Pancreas (tissue), 10 donors: ENCODE measurements around the gene FOSL1. TPM values are rescaled to one million over a fixed set of nuclear protein-coding genes. Genes with fewer than 3 reads are reported as not detected.
A peak's percentile ranks its signal among the peaks of the same experiment; 100 is the strongest.

ENCODE experiments used
- ATAC-seq, 4 donors: fragments of 200-7000 bp; cut with Tn5 transposase; one replicate each; pipeline versions ENCODE4 v1.8.0 to v1.9.1; 2020; ENCODE audit warnings: mild to moderate bottlenecking in 4 of 4, moderate library complexity in 4 of 4
- DNase-seq, 6 donors: peaks; one replicate each; pipeline ENCODE4 v3.0.0-alpha.2; 2020
- FAIRE-seq: peaks from 2 replicates; lab custom pipeline; 2012; peaks lifted over from hg19 to GRCh38; lab: Jason Lieb, UNC
- H3K27ac ChIP-seq, 4 donors: fragments of 200-600 bp; sonication (generic); 1 replicate in 3 of 4; 2 replicates in 1 of 4; pipeline versions ENCODE4 v1.5.0 to v1.8.0; 2020
- H3K27me3 ChIP-seq, 4 donors: fragments of 200-600 bp; one replicate each; pipeline ENCODE4 v1.8.0; 2021
- H3K36me3 ChIP-seq, 3 donors: fragments of 200-600 bp; sonication (generic) in 1 of 3; one replicate each; pipeline versions ENCODE4 v1.5.0 to v1.8.0; 2020 to 2021
- H3K4me1 ChIP-seq, 3 donors: fragments of 200-600 bp; one replicate each; pipeline ENCODE4 v1.8.0; 2021
- H3K4me3 ChIP-seq, 4 donors: fragments of 200-600 bp; sonication (generic) in 2 of 4; one replicate each; pipeline versions ENCODE4 v1.5.0 to v1.8.0; 2020 to 2021
- H3K9me3 ChIP-seq, 4 donors: fragments of 200-600 bp; one replicate each; pipeline ENCODE4 v1.8.0; 2021
- WGBS, 2 donors: extraction: QIAGEN DNeasy Blood & Tissue Kit; methylation state at CpG; one replicate each; pipeline ENCODE4 v1.1.7; 2013; 5-methylcytosine and 5-hydroxymethylcytosine counted together
- intact Hi-C, 3 donors: fragments of 100-400 bp; cut with DNase I; formaldehyde crosslinking; loops; one replicate each; pipeline versions ENCODE4 v1.11.1 to v1.14.2; 2022
- polyA plus RNA-seq, 2 donors: library from polyadenylated mRNA; stranded (reverse); fragments of 200-250 nt; gene quantifications; one replicate each; pipeline ENCODE4 v1.2.3, GENCODE V29; 2013
- total RNA-seq, 6 donors: library from RNA; stranded (reverse); fragmentation: NEBNext Ultra II Directional in 4 of 6; extraction: Animal tissue kit (Norgen Biotek cat#: 25700) in 4 of 6; gene quantifications; one replicate each; pipeline versions ENCODE4 v1.2.1 to v1.2.4, GENCODE V29; 2021 to 2023
- TF ChIP-seq, protein P1 (sequence below), 4 donors: fragments of 200-600 bp; sonication (generic) in 3 of 4; IDR thresholded peaks; one replicate each; pipeline versions ENCODE4 v1.5.0 to v1.8.0; 2021; ENCODE audit warnings: antibody characterized with exemption in 4 of 4
- donor health status: healthy with polysubstance abuse.
- donor health status: DM: no; HTN: no; CAD: no; lungs with moderate emphysema.
- donor health status: DM: no; HTN: no; CAD: no.
- donor health status: control.
- donor health status: control.
- donor health status: Bipolar disorder and iron deficiency.
- donor health status: DM: yes; HTN: yes; CAD: no.
- donor health status: DM: no; HTN: no; CAD: no.
- donor health status: DM: no; HTN: no; CAD: no.
- donor health status: DM: yes; HTN: yes; CAD: no.

The FOSL1 gene
- total and polyA plus RNA-seq, 8 donors: 0.19 to 4.3 (median 0.69) TPM

DNA sequence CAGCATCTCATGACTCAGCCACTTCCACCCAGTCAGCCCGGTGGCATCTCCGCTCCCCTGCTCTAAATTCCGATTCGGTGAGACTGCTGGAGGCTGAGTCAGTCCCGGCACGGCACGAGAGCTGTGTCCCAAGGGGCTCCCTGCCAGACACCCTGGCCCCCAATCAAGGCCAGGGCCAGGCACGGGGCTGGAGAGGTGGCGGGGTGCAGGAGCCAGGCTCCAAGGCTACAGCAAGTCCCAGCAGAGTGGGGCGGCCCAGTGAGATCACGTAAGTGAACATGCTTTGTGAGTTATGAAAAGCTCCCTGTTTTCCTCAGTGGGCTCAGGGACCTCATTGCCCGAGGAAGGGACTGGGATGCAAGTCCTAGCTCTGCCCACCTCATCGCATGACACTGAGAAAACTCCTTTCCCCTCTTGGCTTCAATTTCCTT, 15.6 kb upstream of the FOSL1 start:
- WGBS, 2 donors: 47 to 57% methylated on average over 13 of the region's 13 CpGs
- H3K36me3 ChIP-seq: no peaks in the 10 kb centered on the region
- TF ChIP-seq, protein P1, sequence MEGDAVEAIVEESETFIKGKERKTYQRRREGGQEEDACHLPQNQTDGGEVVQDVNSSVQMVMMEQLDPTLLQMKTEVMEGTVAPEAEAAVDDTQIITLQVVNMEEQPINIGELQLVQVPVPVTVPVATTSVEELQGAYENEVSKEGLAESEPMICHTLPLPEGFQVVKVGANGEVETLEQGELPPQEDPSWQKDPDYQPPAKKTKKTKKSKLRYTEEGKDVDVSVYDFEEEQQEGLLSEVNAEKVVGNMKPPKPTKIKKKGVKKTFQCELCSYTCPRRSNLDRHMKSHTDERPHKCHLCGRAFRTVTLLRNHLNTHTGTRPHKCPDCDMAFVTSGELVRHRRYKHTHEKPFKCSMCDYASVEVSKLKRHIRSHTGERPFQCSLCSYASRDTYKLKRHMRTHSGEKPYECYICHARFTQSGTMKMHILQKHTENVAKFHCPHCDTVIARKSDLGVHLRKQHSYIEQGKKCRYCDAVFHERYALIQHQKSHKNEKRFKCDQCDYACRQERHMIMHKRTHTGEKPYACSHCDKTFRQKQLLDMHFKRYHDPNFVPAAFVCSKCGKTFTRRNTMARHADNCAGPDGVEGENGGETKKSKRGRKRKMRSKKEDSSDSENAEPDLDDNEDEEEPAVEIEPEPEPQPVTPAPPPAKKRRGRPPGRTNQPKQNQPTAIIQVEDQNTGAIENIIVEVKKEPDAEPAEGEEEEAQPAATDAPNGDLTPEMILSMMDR (IDR thresholded peaks at IDR 0.05): no peak
- H3K4me3 ChIP-seq: no peak overlapping the region
- DNase-seq (peak in 5 of 6 donors; percentile 46 to 78 (median 61)), FAIRE-seq (no peak), ATAC-seq (peak in 2 of 4 donors; percentile 3 to 9)
- H3K27ac ChIP-seq: peak overlapping the region in 2 of 4 donors; percentile 23 to 37
- H3K27me3 ChIP-seq: no peaks in the 10 kb centered on the region
- intact Hi-C loops: no loop called here
- no peaks in the 10 kb centered on the region for H3K9me3 ChIP-seq
- peaks cover 0 to 25% (median 12%) of the 10 kb centered on the region in 3 donors for H3K4me1 ChIP-seq

DNA sequence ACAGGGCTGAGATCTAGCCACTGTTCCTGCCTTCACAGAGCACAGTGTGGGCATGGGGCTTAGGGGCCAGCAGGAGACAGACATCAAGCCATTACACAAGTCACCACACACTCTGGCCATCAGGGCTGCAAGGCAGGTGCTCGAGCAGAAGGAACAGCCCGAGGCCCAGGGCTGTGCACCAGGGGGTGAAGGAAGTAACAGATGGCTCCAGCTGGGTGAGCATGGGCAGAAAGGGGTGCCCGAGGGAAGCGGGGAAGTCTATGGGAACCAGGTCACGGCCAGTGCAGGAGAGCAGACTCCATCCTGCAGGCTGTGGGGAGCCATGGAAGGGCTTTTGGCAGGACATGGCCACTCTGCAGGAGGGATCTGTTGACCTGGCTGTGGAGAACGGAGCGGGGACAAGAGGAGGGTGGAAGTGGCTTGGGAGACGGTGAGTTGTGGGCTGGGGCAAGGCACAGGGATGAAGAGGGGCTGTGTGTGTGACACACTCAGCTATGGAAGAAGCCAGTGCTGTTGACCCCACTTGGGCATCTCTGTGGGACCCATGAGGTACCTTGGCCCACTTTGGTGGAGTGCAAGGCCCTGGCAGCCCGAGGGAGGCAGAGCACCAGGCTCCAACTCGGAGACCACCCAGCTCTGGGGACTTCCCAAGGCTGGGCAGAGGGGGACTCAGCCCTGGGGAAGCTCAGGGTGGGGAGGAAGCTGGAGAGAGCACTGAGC, 15.1 kb upstream of the FOSL1 start:
- Histone ChIP-seq H3K4me3 (no peak overlapping the region), H3K4me1 (peaks cover 0 to 21% (median 6%) of the 10 kb centered on the region in 3 donors), H3K27me3 (no peaks in the 10 kb centered on the region), H3K9me3 (no peaks in the 10 kb centered on the region), H3K36me3 (no peaks in the 10 kb centered on the region), H3K27ac (peak overlapping the region in 1 of 4 donors; percentile 37)
- no peak for ATAC-seq
- no peak for FAIRE-seq
- intact Hi-C loops: no loop called here
- TF ChIP-seq, protein P1 (IDR thresholded peaks at IDR 0.05): no peak
- 60 to 82% methylated on average over 10 of the region's 10 CpGs for WGBS, 2 donors
- no peak for DNase-seq

DNA sequence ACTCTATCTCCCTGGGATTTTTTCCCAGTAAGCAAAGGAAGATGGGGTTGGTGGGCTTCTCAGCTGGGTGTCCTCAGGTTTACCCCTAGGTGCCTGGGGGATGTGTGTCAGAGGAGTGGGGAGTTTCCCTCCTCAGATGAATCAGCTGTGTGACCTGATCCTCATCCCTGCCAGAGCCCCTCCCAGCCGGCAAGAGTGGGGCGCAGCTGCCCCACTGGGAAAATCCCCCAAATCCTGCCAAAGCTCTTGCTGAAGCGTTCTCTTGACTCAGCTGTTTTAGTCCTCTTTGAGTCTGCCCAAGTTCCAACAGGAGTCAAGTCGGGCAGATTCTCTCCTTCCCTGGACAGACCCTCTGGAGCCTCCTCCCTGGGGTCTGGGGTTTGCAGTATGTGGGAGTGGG, 12.7 kb upstream of the FOSL1 start:
- Histone ChIP-seq H3K4me3 (no peak overlapping the region), H3K36me3 (no peaks in the 10 kb centered on the region), H3K9me3 (no peaks in the 10 kb centered on the region), H3K4me1 (peaks cover 0 to 16% (median 5%) of the 10 kb centered on the region in 3 donors), H3K27ac (no peak overlapping the region), H3K27me3 (no peaks in the 10 kb centered on the region)
- no peak for FAIRE-seq
- ATAC-seq: no peak
- DNase-seq: no peak
- WGBS, 2 donors: 52 to 58% methylated on average over 4 of the region's 4 CpGs
- intact Hi-C loops: no loop called here
- TF ChIP-seq, protein P1 (IDR thresholded peaks at IDR 0.05): no peak

DNA sequence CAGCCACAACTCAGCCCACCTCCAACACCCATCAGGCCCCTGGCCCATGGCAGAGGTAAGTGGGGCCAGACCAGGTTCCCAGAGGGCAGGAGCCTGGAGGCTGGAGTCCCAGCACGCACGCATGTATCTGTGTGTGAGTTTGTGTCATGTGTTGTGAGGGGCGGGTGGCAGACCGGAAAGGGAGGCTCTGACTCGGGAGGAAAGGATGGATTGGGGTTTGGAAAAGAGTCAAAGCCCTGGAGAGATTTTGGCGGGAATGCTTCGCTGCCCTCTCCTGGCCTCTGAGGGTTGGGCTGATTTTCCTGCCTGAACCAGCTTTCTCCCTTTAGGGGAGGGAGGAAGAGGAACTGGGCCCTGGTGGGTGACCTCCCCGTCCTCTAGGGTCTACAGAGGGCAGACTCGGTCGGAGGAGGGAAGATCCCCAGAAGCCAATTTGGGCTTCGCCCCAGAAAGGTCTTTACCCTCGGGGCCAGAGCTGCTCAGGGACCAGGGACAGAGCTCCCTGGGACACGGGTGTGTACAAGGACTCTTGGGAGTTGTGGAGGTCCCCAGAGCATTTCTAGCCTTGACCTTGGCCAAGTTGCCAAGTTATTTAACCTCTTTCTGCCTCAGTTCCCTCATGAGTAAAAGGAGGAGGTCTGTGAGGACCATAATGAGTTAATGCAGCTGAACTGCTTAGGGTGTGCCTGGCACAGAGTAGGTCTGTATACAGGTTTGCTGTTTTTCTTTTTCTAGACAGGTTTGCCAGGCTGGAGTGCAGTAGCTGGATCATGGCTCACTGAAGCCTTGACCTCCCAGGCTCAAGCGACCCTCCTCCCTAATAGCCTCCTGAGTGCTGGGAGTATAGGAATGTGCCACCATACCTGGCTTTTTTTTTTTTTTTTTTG, 11.7 kb upstream of the FOSL1 start:
- FAIRE-seq (no peak), ATAC-seq (peak in 3 of 4 donors; percentile 7 to 44 (median 37)), DNase-seq (no peak)
- Histone ChIP-seq H3K4me1 (peaks cover 0 to 8% (median 0%) of the 10 kb centered on the region in 3 donors), H3K27me3 (no peaks in the 10 kb centered on the region), H3K9me3 (no peaks in the 10 kb centered on the region), H3K4me3 (no peak overlapping the region), H3K36me3 (no peaks in the 10 kb centered on the region), H3K27ac (no peak overlapping the region)
- intact Hi-C loops: no loop called here
- TF ChIP-seq, protein P1 (IDR thresholded peaks at IDR 0.05): no peak
- WGBS, 2 donors: 17% methylated on average over 14 of the region's 14 CpGs
